ENCODE results near the gene SPIRE2.
"Not testable (repeated sequence)": the region's sequence is repeated elsewhere in the genome, so short reads cannot be mapped to it uniquely, and the experiment has no call there.

SPIRE2 gene

DNA sequence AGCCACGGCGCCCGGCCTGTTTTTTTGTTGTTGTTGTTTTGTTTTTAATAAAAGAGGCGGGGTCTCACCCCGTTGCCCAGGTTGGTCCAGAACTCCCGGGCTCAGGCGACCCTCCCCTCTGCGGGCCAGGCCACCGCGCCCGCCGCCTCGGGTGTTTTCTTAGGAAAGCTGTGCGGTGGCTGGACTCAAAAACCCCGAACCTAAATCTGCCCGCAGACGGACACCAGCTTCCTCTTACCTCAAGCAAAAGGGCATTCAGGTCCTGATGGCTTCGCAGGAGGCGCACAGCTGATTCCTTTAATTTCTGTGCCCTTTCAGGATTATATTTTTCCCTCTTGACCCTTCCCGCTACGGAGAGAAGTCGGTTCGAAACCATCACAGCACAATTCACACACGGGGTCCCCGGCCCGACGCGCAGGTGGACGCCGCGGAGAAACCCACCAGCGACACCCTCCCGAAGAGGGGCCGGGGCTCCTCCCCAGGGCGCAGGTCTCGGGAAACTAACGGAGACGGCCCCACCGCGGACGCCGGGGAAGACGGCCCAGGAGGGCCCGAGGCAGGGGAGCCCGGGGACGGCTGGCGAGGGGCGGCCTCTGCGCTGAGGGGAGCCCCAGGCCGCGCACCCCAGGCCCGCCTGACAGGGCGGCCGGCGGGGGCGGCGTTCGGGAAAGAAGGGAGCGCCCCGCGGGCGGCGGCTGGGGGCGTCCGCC lies 12.5 kb upstream of the SPIRE2 start:
- no peak for FAIRE-seq

DNA sequence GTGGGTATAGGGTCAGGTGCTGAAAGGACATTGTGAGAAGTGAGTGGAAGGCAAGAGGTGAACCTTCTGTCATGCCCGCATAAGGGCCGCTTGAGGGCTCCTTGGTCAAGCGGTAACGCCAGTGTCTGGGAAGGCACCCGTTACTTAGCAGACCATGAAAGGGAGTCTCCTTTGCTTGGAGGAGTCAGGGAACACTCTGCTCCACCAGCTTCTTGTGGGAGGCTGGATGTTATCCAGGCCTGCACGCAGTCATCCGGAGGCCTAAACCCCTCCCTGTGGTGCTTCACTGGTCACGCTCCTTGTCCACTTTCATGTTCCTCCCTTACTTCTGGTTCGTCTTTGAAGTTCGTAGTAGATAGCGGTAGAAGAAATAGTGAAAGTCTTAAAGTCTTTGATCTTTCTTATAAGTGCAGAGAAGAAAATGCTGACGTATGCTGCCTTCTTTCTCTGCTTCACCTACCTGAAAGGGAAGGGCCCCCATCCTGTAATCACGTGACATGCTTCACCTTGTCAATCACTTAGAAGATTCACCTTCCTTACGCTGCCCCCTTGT lies 9.3 kb upstream of the SPIRE2 start:
- FAIRE-seq, result not testable (repeated sequence)

DNA sequence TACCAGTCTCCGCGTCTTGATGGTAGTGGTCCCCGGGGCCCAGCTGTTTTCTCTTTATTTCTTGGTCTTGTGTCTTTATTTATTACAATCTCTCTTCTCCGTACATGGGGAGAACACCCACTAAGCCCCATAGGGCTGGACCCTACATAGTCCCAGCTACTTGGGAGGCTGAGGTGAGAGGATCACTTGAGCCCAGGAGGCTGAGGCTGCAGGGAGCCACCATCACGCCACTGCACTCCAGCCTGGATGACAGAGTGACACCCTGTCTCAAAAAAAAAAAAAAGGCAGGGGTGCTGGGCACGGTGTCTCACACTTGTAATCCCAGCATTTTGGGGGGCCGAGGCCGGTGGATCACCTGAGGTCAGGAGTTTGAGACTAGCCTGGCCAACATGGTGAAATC lies 8.8 kb upstream of the SPIRE2 start:
- not testable (repeated sequence) for FAIRE-seq

DNA sequence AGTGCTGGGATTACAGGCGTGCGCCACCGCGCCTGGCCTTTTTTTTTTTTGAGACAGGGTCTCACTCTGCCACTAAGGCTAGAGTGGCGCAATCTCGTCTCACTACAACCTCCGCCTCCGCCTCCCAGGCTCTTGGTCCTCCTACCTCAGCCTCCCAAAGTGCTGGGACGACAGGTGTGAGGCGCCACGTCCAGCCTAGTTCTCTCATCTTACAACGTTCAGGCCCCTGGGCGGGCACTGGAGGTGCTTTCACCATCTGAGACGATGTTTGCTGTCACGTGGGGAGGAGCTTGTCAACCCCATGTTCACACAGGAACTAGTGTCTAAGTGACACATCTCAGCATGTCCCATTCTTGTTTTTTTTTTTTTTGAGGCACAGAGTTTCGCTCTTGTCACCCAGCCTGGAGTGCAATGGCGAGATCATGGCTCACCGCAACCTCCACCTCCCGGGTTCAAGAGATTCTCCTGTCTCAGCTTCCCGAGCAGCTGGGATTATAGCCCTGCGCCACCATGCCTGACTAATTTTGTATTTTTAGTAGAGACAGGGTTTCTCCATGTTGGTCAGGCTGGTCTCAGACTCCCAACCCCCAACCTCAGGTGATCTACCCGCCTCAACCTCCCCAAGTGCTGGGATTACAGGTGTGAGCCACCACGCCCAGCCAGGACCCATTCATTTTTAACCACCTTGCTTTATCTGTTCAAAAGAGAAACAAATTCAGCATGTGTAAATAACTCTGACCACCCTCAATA lies 6.7 kb upstream of the SPIRE2 start:
- FAIRE-seq, result no peak

DNA sequence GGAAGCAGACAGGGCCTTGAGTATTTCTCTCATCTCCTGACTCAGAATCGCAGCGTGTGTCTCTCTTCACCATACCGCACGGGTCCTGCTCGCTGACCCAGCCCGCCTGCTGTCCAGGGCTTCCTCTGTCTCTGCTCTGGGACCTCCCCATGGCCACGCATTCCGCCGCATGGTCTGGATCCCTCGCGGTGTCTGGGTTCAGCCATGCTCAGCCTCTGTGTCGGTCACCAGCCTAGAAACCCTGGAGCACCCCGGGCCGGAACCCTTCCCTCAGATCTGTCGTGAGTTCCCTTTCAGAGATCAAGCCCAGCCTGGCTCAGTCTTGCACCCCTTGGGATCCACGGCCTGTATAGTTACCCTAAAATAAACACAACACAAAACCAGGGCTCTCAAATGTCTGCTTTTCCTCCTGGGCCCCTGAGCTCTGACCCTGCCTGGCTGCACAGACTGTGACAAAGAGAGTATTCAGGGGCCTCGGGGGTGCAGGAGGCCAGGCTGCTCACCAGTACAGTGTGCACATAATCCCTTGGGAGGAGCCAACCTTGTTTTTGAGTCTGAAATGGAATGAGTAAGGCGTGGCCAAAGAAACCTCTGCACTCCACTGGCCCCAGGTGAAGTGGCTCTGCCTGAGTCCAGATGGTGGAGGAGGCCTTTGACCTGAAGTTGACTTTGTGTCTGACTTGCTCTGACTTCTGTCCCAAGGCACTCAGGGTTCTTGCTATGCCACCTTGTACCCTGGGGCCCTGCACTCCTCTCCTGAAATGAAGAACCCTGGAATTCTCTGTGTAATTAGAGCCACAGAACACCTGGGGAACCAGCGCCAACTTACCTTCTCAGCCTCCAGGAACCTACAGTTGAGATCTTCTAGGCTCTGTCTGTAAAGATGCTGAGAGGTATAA lies 5.8 kb upstream of the SPIRE2 start:
- FAIRE-seq, result no peak

DNA sequence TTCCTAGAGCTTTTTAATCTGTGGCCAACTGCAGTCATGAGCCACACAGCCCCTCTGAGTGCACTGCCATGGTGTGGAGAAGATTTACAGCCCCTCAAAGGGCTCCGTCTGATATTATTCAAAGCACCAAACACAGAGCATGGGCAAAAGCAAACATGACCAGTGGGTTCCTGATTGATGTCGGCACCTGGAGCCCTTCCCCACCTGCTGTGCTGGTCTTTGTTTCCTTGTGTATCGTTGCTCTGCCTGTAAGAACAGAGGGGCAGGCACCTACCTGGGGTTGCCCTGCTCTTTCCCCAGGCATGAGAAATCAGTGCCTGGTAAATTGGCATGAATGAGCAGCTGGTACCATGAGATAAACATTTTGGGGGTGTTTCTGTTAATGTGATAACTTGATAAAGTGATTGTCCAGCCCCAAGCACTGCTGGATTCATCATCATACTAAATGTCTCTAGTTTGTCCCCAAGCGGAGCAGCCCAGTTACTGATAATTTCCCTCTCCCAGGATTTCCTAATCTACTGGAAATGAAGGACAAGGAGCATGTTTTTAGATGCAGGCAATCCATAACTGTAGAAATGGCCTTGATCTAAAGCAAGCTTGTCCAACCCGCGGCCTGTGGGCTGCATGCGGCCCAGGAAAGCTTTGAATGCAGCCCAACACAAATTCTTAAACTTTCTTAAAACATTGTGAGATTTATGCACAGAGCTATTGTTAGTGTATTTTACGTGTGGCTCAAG lies 5.0 kb upstream of the SPIRE2 start:
- no peak for FAIRE-seq

DNA sequence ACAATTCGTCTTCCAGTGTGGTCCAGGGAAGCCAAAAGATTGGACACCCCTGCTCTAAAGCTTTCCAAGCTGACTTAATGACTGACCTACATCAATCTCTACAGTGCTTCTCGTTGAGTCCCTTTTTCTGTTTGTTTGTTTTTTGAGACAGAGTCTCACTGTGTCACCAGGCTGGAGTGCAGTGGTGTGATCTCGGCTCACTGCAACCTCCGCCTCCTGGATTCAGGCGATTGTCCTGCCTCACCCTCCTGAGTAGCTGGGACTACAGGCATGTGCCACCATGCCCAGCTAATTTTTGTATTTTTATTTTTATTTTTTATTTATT lies 4.5 kb upstream of the SPIRE2 start:
- FAIRE-seq, result not testable (repeated sequence)

DNA sequence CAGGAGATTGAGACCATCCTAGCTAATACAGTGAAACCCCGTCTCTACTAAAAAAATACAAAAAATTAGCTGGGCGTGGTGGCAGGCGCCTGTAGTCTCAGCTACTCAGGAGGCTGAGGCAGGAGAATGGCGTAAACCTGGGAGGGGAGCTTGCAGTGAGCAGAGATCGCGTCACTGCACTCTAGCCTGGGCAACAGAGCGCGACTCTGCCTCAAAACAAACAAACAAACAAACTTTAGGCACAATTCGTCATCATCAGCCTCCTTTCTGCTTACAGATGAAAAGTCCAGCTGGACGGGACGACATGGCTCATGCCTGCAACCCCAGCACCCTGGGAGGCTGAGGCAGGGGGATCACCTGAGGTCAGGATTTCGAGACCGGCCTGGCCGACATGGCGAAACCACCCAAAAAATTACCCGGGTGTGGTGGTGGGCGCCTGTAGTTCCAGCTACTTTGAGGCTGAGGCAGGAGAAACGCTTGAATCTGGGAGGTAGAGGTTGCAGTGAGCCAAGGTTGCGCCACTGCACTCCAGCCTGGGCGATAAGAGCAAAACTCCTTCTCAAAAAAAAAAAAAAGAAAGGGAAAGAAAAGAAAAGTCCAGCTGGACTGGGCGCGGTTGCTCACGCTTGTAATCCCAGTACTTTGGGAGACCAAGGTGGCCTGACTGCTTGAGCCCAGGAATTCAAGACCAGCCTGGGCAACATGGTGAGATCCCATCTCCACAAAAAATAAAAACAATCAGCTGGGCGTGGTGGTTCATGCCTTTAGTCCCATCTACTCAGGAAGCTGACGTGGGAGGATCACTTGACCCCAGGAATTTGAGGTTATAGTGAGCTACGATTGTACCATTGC lies 1.5 kb upstream of the SPIRE2 start:
- FAIRE-seq, result no peak

DNA sequence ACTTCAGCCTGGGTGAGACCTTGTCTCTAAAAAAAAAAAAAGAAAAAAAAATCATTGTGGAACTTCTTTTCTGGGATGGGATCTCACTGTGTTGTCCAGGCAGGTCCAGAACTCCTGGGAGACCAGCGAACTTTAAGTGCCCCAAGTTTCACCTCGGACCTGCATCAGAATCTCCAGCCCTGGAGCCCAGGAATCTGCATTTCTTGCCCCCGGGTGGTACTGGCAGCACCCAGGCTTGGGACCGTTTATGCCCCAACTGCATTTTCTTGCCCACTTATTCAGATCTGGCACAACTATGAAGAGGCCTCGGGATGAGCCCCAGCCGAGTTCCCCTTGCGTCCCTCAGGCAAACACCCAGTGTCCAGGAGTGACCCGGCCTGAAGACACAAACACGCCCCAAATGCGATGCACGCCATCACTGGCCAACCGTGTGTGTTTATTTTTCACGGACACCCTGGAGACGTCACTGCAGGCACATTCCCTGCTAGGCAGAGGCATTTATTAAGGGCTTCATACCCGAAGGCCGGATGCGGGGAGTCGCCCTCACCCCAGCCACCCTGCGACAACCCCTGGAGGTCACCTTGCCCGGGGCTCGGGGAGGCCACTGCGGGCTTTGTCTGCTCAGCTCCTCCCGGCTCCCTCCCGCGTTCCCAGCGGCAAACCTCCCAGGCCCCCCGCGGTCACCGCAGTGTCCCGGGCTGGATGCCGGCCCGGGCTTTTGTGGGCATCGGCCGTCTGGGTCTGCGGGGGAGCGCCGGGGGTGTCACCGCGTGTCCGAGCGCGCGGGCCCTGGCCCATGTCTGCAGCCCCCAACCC lies 684 bp upstream of the SPIRE2 start:
- no peak for FAIRE-seq

DNA sequence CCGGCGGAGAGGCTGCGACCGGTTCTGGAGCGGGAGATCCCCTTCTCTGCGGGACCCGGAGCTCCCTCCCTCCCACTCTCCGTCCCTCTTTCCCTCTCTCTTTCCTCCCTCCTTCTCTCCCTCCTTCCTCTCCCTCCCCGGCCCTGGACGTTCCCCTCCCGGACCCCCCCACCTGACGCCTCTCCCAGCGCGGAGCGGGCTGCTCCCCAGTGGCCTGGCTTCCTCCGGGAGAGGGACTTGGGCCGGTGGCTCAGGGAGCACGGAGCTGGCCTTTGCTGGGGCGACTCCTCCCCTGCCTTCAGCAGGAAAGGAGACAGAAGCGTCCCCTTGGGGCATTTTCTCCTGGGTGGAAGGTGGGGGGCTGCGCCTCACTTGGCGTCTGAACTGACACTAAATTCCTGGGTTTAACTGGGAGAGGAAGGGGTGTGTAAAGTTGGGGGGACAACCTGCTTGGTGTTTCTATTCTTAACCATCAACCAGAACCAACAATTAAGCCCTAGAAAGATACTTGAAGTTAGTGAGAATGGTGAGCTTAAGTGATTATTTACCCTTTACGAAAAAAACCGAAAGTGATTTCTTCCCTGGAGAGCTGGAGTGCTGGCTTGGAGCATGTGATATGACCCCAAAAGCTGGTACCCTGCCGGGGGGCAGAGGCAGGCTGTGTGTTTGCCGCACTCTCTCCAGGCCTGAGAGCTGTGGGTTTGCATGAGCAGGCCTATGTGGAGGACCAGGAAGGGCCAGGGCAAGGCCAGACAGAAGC lies 775 bp downstream of the SPIRE2 start:
- FAIRE-seq, result no peak

DNA sequence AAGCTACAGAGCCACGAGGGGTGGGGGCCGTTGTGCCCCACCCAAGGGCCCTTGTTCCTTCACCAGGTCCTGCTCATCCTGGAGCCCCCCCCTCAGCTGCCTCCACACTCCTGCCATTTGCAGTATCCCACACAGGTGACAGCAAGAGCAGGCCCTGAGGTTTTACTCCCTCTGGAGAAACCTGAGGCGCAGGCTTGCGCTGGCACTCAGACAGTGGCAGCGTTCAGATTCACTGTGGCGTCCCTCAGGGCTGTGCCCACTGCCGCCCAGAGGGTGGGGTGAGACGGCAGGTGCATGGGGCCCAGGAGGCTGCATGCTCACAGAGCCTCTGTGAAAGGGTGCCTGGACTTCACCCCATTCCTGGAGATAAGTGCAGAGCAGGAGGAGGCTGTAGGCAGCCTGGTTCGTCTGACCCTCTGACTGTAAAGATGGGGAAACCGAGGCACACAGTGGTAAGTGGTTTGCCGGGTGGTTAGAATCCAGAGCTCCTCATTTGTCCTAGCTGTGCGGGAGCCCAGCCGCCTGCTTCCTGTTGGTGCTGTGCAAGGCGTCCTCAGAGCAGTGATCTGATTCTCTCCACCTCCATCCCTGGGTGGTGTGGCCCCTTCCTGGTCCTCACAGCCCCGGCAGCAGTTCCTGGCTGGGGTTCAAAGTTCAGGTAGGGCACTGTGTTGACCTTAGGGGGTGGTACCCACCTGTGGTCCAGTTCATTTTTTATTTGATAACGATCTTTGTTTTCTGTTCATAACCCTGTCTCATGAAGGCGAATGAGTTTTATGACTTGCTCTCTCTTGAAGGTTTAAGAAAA lies 1.6 kb downstream of the SPIRE2 start:
- no peak for FAIRE-seq

DNA sequence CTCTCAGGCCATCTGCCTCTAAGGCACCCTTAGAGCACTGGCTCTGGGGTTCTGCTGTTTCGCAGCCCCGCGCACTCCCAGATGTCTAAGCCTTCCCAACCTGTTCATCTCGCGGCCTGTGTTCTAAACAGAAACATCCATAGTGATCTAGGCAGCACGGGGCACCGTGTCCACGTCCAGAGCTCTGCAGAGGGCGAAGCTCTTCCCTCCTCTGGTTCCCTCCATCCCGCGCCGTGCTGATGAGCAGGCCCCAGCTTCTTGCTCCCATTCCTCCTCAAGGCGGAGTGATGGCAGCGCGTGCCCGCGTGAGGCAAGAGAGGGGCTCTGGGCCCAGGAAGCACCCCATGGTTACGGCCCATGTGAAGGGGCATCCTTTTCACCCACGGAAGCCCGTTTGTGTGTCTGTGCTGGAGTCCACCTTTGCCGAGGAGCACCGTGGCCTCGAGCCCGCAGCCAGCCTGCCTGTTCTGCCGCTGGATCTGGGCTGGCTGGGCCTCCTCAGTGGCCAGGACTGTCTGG lies 3.6 kb downstream of the SPIRE2 start:
- FAIRE-seq, result no peak

DNA sequence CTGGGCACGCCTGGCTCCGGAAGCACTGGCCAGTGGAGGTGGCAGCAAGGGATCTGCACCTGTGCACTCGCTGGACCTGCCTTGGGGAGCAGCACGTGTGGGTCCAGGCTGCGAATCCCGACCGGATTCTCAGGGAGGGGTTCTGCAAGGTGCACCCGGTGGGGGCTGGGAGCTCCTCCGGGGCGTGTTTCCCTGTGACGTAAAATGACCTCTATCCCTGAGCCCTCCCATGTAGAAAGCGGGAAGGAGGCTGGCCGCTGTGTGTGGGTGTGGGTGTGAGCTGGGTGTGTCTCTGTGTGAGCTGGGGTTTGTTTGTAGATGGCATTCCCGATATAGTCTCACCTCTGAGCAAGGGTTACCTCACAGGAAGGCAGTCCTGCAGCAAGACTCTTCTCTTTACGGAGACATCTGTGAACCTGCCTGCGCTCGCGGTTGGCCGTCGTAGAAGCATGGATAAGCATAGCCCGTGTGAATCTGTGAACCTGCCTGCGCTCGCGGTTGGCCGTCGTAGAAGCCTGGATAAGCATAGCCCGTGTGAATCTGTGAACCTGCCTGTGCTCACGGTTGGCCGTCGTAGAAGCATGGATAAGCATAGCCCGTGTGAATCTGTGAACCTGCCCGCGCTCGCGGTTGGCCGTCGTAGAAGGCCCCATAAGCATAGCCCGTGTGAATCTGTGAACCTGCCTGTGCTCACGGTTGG lies 5.5 kb downstream of the SPIRE2 start:
- FAIRE-seq, result not testable (repeated sequence)

DNA sequence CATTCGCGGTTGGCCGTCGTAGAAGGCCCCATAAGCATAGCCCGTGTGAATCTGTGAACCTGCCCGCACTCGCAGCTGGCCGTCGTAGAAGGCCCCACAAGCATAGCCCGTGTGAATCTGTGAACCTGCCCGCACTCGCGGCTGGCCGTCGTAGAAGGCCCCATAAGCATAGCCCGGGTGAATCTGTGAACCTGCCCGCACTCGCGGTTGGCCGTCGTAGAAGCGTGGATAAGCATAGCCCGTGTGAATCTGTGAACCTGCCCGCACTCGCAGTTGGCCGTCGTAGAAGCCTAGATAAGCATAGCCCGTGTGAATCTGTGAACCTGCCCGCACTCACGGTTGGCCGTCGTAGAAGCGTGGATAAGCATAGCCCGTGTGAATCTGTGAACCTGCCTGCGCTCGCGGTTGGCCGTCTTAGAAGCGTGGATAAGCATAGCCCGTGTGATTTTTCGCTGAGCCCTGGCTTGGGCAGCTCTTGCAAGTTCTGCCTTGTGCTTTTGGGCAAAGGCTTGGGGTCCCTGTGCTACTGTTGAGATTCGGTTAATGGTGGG lies 6.6 kb downstream of the SPIRE2 start:
- FAIRE-seq, result not testable (repeated sequence)

DNA sequence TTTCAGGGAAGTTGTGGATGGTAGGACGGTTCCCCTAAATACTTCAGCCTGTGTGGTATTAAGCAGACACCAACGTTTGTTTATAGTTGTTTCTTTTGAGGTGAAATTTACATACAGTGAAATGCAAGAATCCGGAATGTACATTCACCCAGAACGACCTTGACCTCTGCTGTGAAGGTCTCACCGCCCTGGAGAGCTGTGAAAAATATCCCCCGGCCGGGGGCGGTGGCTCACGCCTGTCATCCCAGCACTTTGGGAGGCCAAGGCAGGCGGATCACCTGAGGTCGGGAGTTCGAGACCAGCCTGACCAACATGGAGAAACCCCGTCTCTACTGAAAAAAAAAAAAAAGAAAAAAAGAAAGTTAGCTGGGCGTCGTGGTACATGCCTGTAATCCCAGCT lies 8.2 kb downstream of the SPIRE2 start:
- FAIRE-seq, result not testable (repeated sequence)

DNA sequence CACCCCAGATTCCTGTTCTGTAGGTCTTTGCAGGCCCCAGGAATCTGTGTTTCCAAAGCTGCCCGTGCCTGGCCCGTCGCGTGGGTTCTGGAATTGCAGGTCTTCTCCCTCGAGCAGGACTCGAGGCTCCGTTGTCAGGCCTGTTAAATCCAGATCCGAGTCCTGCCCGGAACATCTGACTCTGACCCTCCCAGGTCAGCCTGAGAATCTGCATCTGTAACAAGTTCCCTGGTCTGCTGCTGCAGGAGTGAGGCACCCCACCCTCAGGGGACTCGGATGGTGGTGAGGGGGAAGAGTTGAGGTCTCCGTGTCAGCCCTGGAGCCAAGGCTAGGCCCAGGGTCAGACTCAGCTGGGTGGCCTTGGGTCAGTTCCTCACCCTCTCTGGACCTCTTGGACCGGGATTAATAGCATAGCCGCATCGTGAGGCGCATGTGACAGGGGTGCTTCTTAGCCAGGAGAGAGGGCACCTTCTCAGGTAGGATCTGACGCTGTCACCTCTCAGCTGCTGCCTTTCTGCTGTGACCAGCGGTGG lies 8.8 kb downstream of the SPIRE2 start:
- FAIRE-seq, result no peak

DNA sequence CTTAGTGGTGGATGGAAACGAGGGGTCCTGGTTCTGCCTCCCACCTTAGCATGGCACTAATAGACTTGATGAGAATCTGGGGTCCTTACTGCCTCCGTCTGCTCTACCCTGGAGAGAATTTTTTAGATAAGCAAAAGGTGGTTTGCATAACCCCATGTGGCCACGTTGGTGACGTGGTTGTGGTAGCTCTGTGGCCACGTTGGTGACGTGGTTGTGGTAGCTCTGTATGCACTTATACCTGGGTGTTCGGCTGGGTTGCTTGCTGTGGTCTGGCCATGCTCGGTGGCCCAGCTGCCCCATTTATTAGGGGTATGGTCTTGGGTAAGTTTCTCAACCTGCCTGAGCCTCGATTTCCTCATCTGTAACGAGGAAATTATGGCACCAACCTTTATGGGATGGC lies 13.0 kb downstream of the SPIRE2 start:
- FAIRE-seq, result no peak

Measured in TTC549 (cell line).